Kidney epithelial cell (primary cell): ENCODE data around the gene EPGN. TPM values are rescaled to one million over a fixed set of nuclear protein-coding genes. Genes with fewer than 3 reads are reported as not detected.

Experiments used
- DNase-seq: peaks from one replicate; pipeline ENCODE4 v3.0.0-alpha.2; 2010; ENCODE audit warnings: low read depth
- H3K27me3 ChIP-seq: 2 replicates; pipeline ENCODE4 v1.6.0; 2011; ENCODE audit warnings: low read length; ENCODE audit not compliant: control insufficient read depth, insufficient read depth
- H3K36me3 ChIP-seq: 2 replicates; pipeline ENCODE4 v1.5.1; 2011; ENCODE audit warnings: low read length; ENCODE audit not compliant: control insufficient read depth, insufficient read depth
- H3K4me3 ChIP-seq: 2 replicates; pipeline ENCODE4 v1.5.1; 2011; ENCODE audit warnings: low read depth, mild to moderate bottlenecking, control low read depth, low read length
- CTCF ChIP-seq: IDR thresholded peaks from 2 replicates; pipeline ENCODE4 v1.5.1; 2011; ENCODE audit warnings: mild to moderate bottlenecking, moderate library complexity, low read length, control low read depth, inconsistent platforms; ENCODE audit not compliant: insufficient read depth, poor library complexity, severe bottlenecking
- total RNA-seq: library from RNA; depleted of rRNA; stranded (reverse); fragments of >200 nt; gene quantifications from 2 replicates; pipeline ENCODE4 v1.2.3, GENCODE V29; 2015

Gene EPGN
- total RNA-seq, 1 donor from 2014 or later, result 5.2 TPM

- H3K27me3 ChIP-seq, result no peaks in the 10 kb centered on the region
- DNase-seq, result no peak
- no peak for TF ChIP-seq CTCF
- no peaks in the 10 kb centered on the region for H3K36me3 ChIP-seq
- peak within 1 kb of the TSS; percentile 61 for H3K4me3 ChIP-seq
Measured at GRCh38 chr4:74364652-74365491, 56.6 kb downstream of the EPGN start, which contains the start of gene EREG. Gene EREG, plus strand, starts transcription at chr4:74365145. Its CDS starts 164 bp downstream, at chr4:74365309.

- Histone ChIP-seq H3K36me3 (no peaks in the 10 kb centered on the region), H3K27me3 (no peaks in the 10 kb centered on the region), H3K4me3 (peak overlapping the region; percentile 61)
- no peak for TF ChIP-seq CTCF
- DNase-seq, result no peak
Measured at GRCh38 chr4:74365761-74366160, 57.5 kb downstream of the EPGN start.

Other genes starting within 250 kb of the EPGN start
- 12.5 and 30.2 TPM in 2 replicates for gene CXCL2, start 209.3 kb upstream of the EPGN start, total RNA-seq
- 9.5 and 11.0 TPM in 2 replicates for gene MTHFD2L, start 150.4 kb upstream of the EPGN start, total RNA-seq
- 4.3 and 7.5 TPM in 2 replicates for gene EREG, start 56.7 kb downstream of the EPGN start, total RNA-seq
- 95.3 and 98.0 TPM in 2 replicates for gene AREG, start 136.7 kb downstream of the EPGN start, total RNA-seq